ENCODE data around the gene AFMID. TPM values are rescaled to one million over a fixed set of nuclear protein-coding genes. Genes with fewer than 3 reads are reported as not detected.

AFMID gene
- total and polyA plus RNA-seq, 9 of the 15 experiments (the other 6 are each of a cell fraction or from before 2014, with no cell fraction given) = 62.1 to 188 (median 74.4) TPM

- TF ChIP-seq, protein P1, sequence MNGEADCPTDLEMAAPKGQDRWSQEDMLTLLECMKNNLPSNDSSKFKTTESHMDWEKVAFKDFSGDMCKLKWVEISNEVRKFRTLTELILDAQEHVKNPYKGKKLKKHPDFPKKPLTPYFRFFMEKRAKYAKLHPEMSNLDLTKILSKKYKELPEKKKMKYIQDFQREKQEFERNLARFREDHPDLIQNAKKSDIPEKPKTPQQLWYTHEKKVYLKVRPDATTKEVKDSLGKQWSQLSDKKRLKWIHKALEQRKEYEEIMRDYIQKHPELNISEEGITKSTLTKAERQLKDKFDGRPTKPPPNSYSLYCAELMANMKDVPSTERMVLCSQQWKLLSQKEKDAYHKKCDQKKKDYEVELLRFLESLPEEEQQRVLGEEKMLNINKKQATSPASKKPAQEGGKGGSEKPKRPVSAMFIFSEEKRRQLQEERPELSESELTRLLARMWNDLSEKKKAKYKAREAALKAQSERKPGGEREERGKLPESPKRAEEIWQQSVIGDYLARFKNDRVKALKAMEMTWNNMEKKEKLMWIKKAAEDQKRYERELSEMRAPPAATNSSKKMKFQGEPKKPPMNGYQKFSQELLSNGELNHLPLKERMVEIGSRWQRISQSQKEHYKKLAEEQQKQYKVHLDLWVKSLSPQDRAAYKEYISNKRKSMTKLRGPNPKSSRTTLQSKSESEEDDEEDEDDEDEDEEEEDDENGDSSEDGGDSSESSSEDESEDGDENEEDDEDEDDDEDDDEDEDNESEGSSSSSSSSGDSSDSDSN (IDR thresholded peaks at IDR 0.05; ENCODE audit: borderline replicate concordance in 1 of 2, low read depth in 2 of 2, low read length in 2 of 2) = peak; percentile 71 to 93; a peak in 3 of 4 replicates
- TF ChIP-seq CHD1 (IDR thresholded peaks at IDR 0.05; ENCODE audit: low read length) (peak; percentile 89), RBM34 (IDR thresholded peaks at IDR 0.05; ENCODE audit: borderline replicate concordance, insufficient read depth, low read length) (no peak), TCF7 (IDR thresholded peaks at IDR 0.05; ENCODE audit: borderline replicate concordance) (no peak), KDM5B (IDR thresholded peaks at IDR 0.05; ENCODE audit: insufficient replicate concordance, low read depth, low read length) (no peak), HDAC3 (IDR thresholded peaks at IDR 0.05; ENCODE audit: borderline replicate concordance, partially characterized antibody) (no peak), ZSCAN29 (IDR thresholded peaks at IDR 0.05) (no peak), HDAC1 (IDR thresholded peaks at IDR 0.05) (peak in 1 of 2 experiments; percentile 38; a peak in 1 of 4 replicates), CREM (IDR thresholded peaks at IDR 0.05; ENCODE audit: low read depth) (peak; percentile 51), MTA3 (IDR thresholded peaks at IDR 0.05; ENCODE audit: borderline replicate concordance) (peak; percentile 88; the same call in 1 of the 2 replicates), FOXP1 (CRISPR knock-in tag; IDR thresholded peaks at IDR 0.05) (peak; percentile 34; the same call in 1 of the 2 replicates), TEAD4 (IDR thresholded peaks at IDR 0.05; ENCODE audit: low read length) (peak; percentile 38; the same call in 1 of the 2 replicates), TEAD4 (CRISPR knock-in tag; IDR thresholded peaks at IDR 0.05; ENCODE audit: borderline replicate concordance) (peak; percentile 61; the same call in 1 of the 2 replicates), WHSC1 (IDR thresholded peaks at IDR 0.05; ENCODE audit: low read length) (no peak), ATF7 (IDR thresholded peaks at IDR 0.05) (peak; percentile 40; the same call in 1 of the 2 replicates)
- TF ChIP-seq, protein P2, sequence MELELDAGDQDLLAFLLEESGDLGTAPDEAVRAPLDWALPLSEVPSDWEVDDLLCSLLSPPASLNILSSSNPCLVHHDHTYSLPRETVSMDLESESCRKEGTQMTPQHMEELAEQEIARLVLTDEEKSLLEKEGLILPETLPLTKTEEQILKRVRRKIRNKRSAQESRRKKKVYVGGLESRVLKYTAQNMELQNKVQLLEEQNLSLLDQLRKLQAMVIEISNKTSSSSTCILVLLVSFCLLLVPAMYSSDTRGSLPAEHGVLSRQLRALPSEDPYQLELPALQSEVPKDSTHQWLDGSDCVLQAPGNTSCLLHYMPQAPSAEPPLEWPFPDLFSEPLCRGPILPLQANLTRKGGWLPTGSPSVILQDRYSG (tag; conservative IDR thresholded peaks at IDR 0.05; ENCODE audit: low read depth) = peak; percentile 17; the same call in 1 of the 2 replicates
- TF ChIP-seq, protein P3, sequence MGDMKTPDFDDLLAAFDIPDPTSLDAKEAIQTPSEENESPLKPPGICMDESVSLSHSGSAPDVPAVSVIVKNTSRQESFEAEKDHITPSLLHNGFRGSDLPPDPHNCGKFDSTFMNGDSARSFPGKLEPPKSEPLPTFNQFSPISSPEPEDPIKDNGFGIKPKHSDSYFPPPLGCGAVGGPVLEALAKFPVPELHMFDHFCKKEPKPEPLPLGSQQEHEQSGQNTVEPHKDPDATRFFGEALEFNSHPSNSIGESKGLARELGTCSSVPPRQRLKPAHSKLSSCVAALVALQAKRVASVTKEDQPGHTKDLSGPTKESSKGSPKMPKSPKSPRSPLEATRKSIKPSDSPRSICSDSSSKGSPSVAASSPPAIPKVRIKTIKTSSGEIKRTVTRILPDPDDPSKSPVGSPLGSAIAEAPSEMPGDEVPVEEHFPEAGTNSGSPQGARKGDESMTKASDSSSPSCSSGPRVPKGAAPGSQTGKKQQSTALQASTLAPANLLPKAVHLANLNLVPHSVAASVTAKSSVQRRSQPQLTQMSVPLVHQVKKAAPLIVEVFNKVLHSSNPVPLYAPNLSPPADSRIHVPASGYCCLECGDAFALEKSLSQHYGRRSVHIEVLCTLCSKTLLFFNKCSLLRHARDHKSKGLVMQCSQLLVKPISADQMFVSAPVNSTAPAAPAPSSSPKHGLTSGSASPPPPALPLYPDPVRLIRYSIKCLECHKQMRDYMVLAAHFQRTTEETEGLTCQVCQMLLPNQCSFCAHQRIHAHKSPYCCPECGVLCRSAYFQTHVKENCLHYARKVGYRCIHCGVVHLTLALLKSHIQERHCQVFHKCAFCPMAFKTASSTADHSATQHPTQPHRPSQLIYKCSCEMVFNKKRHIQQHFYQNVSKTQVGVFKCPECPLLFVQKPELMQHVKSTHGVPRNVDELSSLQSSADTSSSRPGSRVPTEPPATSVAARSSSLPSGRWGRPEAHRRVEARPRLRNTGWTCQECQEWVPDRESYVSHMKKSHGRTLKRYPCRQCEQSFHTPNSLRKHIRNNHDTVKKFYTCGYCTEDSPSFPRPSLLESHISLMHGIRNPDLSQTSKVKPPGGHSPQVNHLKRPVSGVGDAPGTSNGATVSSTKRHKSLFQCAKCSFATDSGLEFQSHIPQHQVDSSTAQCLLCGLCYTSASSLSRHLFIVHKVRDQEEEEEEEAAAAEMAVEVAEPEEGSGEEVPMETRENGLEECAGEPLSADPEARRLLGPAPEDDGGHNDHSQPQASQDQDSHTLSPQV (IDR thresholded peaks at IDR 0.05) = peak; percentile 96
These were observed 49.6 kb upstream of the AFMID start (continued) for GRCh38 chr17:78137392-78138203.
